Hematopoietic multipotent progenitor cell treated with erythropoietin and hydrocortisone succinate and interleukin-3 and kit ligand, for 8 days (in vitro differentiated cells): ENCODE measurements around the gene AKAP9.
"Not testable (repeated sequence)": the region's sequence is repeated elsewhere in the genome, so short reads cannot be mapped to it uniquely, and the experiment has no call there.

Experiments
- DNase-seq: peaks from one replicate; pipeline ENCODE4 v3.0.0-alpha.2; 2015

Gene AKAP9

GRCh38 chr7:91940572-91941341, at the start of gene AKAP9:
TSS of gene AKAP9 (plus strand) at chr7:91940862. CDS start at chr7:91941100, 238 bp downstream.
- DNase-seq, result peak; percentile 87

- DNase-seq, result no peak
Observed at GRCh38 chr7:91892099-91892705, 48.5 kb upstream of the AKAP9 start.

- DNase-seq, result no peak
Observed at GRCh38 chr7:91892821-91893340, 47.8 kb upstream of the AKAP9 start.

GRCh38 chr7:91893699-91894098, 47.0 kb upstream of the AKAP9 start:
- DNase-seq, result not testable (repeated sequence)

- DNase-seq, result no peak
Observed at GRCh38 chr7:91894781-91895480, 45.7 kb upstream of the AKAP9 start.

- no peak for DNase-seq
Observed at GRCh38 chr7:91898240-91898992, 42.2 kb upstream of the AKAP9 start.

GRCh38 chr7:91899563-91899962, 41.1 kb upstream of the AKAP9 start:
- no peak for DNase-seq

- no peak for DNase-seq
Observed at GRCh38 chr7:91910171-91910570, 30.5 kb upstream of the AKAP9 start.

- DNase-seq, result no peak
Observed at GRCh38 chr7:91911121-91911520, 29.5 kb upstream of the AKAP9 start.

GRCh38 chr7:91912494-91912893, 28.2 kb upstream of the AKAP9 start:
- DNase-seq, result peak; percentile 3

GRCh38 chr7:91913612-91914011, 27.1 kb upstream of the AKAP9 start:
- peak; percentile 7 for DNase-seq

GRCh38 chr7:91915401-91916050, 25.1 kb upstream of the AKAP9 start:
- no peak for DNase-seq

- DNase-seq, result no peak
Observed at GRCh38 chr7:91916051-91916440, 24.6 kb upstream of the AKAP9 start.

GRCh38 chr7:91918356-91918755, 22.3 kb upstream of the AKAP9 start:
- no peak for DNase-seq

- no peak for DNase-seq
Observed at GRCh38 chr7:91922857-91923256, 17.8 kb upstream of the AKAP9 start.

- no peak for DNase-seq
Observed at GRCh38 chr7:91927912-91928311, 12.8 kb upstream of the AKAP9 start.

GRCh38 chr7:91929463-91929862, 11.2 kb upstream of the AKAP9 start:
- no peak for DNase-seq

GRCh38 chr7:91940171-91940570, 491 bp upstream of the AKAP9 start:
- DNase-seq, result peak; percentile 56

GRCh38 chr7:91941450-91941849, 788 bp downstream of the AKAP9 start:
- DNase-seq, result peak; percentile 78

GRCh38 chr7:91942312-91942711, 1.6 kb downstream of the AKAP9 start:
- DNase-seq, result peak; percentile 12

GRCh38 chr7:91944970-91945369, 4.3 kb downstream of the AKAP9 start:
- not testable (repeated sequence) for DNase-seq

- DNase-seq, result no peak
Observed at GRCh38 chr7:91945476-91945875, 4.8 kb downstream of the AKAP9 start.
